ENCODE data around the gene FPGS. TPM values are rescaled to one million over a fixed set of nuclear protein-coding genes. Genes with fewer than 3 reads are reported as not detected.

Gene FPGS
- polyA plus RNA-seq, 1 of the 3 experiments (the other 2 are of a cell fraction) = 82.7 TPM

DNA sequence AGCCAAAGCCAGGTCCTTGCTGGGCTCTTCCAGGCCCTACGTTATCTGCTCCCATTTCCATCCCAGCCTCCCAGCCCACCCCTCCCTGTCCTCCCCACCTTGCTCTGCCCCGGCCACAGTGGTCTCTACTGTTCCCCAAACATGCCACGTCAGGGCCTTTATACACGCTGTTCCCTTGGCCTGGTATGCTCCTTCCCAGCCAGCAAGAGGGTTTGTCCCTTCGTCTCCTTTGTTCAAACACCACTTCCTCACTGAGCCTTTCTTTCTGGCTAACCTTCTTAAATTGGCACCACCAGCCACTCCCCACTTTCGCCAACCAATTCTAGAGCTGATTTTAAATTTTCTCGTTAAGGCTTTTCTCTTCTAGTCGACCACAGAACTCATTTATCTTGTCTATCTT lies 34.0 kb upstream of the FPGS start:
- Histone ChIP-seq H3K27ac (ENCODE audit: low read depth in 2 of 2, low read length in 1 of 2) (no peak overlapping the region), H3K9ac (no peak overlapping the region), H3K4me3 (ENCODE audit: low read depth in 2 of 2, low read length in 1 of 2) (no peak overlapping the region), H3K4me2 (no peak overlapping the region), H3F3A (replicated peaks; ENCODE audit: insufficient read depth) (no peaks in the 10 kb centered on the region), H3K4me1 (ENCODE audit: control insufficient read depth in 1 of 2, insufficient read depth in 2 of 2, low read depth in 1 of 2, low read length in 1 of 2) (peaks cover 0 to 17% of the 10 kb centered on the region in 2 experiments; a peak in 1 of 4 replicates), H3K79me2 (ENCODE audit: insufficient read depth) (no peaks in the 10 kb centered on the region), H2AFZ (ENCODE audit: low read depth) (no peak overlapping the region), H3K36me3 (replicated peaks in 1 of 2; ENCODE audit: control insufficient read depth in 1 of 2, insufficient read depth in 2 of 2, low read length in 1 of 2) (no peaks in the 10 kb centered on the region), H4K20me1 (ENCODE audit: insufficient read depth) (no peaks in the 10 kb centered on the region), H3K27me3 (ENCODE audit: insufficient read depth) (no peaks in the 10 kb centered on the region), H3K9me3 (no peaks in the 10 kb centered on the region), H3K9me2 (no peaks in the 10 kb centered on the region)
- DNase-seq = no peak
- WGBS (ENCODE audit: low lambda C conversion rate) = 90% methylated on average over 8 of the region's 8 CpGs
- TF ChIP-seq, protein P1, sequence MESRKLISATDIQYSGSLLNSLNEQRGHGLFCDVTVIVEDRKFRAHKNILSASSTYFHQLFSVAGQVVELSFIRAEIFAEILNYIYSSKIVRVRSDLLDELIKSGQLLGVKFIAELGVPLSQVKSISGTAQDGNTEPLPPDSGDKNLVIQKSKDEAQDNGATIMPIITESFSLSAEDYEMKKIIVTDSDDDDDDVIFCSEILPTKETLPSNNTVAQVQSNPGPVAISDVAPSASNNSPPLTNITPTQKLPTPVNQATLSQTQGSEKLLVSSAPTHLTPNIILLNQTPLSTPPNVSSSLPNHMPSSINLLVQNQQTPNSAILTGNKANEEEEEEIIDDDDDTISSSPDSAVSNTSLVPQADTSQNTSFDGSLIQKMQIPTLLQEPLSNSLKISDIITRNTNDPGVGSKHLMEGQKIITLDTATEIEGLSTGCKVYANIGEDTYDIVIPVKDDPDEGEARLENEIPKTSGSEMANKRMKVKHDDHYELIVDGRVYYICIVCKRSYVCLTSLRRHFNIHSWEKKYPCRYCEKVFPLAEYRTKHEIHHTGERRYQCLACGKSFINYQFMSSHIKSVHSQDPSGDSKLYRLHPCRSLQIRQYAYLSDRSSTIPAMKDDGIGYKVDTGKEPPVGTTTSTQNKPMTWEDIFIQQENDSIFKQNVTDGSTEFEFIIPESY (IDR thresholded peaks at IDR 0.05; ENCODE audit: borderline replicate concordance, low read depth) = no peak
- TF ChIP-seq, protein P2, sequence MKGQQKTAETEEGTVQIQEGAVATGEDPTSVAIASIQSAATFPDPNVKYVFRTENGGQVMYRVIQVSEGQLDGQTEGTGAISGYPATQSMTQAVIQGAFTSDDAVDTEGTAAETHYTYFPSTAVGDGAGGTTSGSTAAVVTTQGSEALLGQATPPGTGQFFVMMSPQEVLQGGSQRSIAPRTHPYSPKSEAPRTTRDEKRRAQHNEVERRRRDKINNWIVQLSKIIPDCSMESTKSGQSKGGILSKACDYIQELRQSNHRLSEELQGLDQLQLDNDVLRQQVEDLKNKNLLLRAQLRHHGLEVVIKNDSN (IDR thresholded peaks at IDR 0.05; ENCODE audit: borderline replicate concordance, low read depth) = no peak
- TF ChIP-seq, protein P3, sequence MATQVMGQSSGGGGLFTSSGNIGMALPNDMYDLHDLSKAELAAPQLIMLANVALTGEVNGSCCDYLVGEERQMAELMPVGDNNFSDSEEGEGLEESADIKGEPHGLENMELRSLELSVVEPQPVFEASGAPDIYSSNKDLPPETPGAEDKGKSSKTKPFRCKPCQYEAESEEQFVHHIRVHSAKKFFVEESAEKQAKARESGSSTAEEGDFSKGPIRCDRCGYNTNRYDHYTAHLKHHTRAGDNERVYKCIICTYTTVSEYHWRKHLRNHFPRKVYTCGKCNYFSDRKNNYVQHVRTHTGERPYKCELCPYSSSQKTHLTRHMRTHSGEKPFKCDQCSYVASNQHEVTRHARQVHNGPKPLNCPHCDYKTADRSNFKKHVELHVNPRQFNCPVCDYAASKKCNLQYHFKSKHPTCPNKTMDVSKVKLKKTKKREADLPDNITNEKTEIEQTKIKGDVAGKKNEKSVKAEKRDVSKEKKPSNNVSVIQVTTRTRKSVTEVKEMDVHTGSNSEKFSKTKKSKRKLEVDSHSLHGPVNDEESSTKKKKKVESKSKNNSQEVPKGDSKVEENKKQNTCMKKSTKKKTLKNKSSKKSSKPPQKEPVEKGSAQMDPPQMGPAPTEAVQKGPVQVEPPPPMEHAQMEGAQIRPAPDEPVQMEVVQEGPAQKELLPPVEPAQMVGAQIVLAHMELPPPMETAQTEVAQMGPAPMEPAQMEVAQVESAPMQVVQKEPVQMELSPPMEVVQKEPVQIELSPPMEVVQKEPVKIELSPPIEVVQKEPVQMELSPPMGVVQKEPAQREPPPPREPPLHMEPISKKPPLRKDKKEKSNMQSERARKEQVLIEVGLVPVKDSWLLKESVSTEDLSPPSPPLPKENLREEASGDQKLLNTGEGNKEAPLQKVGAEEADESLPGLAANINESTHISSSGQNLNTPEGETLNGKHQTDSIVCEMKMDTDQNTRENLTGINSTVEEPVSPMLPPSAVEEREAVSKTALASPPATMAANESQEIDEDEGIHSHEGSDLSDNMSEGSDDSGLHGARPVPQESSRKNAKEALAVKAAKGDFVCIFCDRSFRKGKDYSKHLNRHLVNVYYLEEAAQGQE (IDR thresholded peaks at IDR 0.05; ENCODE audit: low read depth, low read length) = no peak
- no peak for TF ChIP-seq RFX5 (IDR thresholded peaks at IDR 0.05; ENCODE audit: low read length)
- TF ChIP-seq FOSL2 (IDR thresholded peaks at IDR 0.05; ENCODE audit: borderline replicate concordance, low read depth) = no peak
- TF ChIP-seq RXRA (IDR thresholded peaks at IDR 0.05; ENCODE audit: borderline replicate concordance, low read depth) = no peak
- no peak for TF ChIP-seq TEAD4 (IDR thresholded peaks at IDR 0.05; ENCODE audit: borderline replicate concordance, insufficient read depth)
- no peak for TF ChIP-seq ELF1 (IDR thresholded peaks at IDR 0.05)
- no peak for TF ChIP-seq CHD2 (IDR thresholded peaks at IDR 0.05; ENCODE audit: low read length, partially characterized antibody)
- TF ChIP-seq NRF1 (IDR thresholded peaks at IDR 0.05; ENCODE audit: low read depth, low read length) = no peak
- TF ChIP-seq, protein P4, sequence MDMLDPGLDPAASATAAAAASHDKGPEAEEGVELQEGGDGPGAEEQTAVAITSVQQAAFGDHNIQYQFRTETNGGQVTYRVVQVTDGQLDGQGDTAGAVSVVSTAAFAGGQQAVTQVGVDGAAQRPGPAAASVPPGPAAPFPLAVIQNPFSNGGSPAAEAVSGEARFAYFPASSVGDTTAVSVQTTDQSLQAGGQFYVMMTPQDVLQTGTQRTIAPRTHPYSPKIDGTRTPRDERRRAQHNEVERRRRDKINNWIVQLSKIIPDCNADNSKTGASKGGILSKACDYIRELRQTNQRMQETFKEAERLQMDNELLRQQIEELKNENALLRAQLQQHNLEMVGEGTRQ (IDR thresholded peaks at IDR 0.05; ENCODE audit: borderline replicate concordance, low read depth, low read length) = no peak
- TF ChIP-seq, protein P5, sequence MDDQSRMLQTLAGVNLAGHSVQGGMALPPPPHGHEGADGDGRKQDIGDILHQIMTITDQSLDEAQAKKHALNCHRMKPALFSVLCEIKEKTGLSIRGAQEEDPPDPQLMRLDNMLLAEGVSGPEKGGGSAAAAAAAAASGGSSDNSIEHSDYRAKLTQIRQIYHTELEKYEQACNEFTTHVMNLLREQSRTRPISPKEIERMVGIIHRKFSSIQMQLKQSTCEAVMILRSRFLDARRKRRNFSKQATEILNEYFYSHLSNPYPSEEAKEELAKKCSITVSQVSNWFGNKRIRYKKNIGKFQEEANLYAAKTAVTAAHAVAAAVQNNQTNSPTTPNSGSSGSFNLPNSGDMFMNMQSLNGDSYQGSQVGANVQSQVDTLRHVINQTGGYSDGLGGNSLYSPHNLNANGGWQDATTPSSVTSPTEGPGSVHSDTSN (IDR thresholded peaks at IDR 0.05) = no peak
- ChIA-PET POLR2A (no interaction called here), CTCF (interaction anchor here (0.6 to 2.6 kb wide), 5 partner anchors 16 to 101 kb away, joined by 4 to 16 read pairs (median 8); partner anchors contain the start of gene TOR2A)
